Stimulated activated naive CD8-positive, alpha-beta T cell treated with anti-CD3 and anti-CD28 coated beads, Interleukin-15, amount 100 ng/mL, for 72 hours (primary cell): ENCODE measurements around the gene ECI1.

Experiments
- ATAC-seq: fragments of 150-1000 bp; cut with Tn5 transposase; 2 replicates; pipeline ENCODE4 v1.10.0; 2021; ENCODE audit warnings: mild to moderate bottlenecking, moderate library complexity
- DNase-seq, 2 donors: peaks; one replicate each; pipeline ENCODE4 v3.0.0; 2021 to 2022
- H3K27ac Mint-ChIP-seq, 2 donors: one replicate each; pipeline ENCODE4 v1.8.0; 2022; ENCODE audit warnings: mild to moderate bottlenecking in 2 of 2, mixed read lengths in 2 of 2, moderate library complexity in 2 of 2
- H3K27me3 Mint-ChIP-seq: one replicate; pipeline ENCODE4 v1.8.0; 2022; ENCODE audit warnings: mixed read lengths
- H3K4me1 Mint-ChIP-seq: one replicate; pipeline ENCODE4 v1.8.0; 2022; ENCODE audit warnings: mild to moderate bottlenecking, mixed read lengths
- H3K4me3 Mint-ChIP-seq, 2 donors: one replicate each; pipeline ENCODE4 v1.8.0; 2022; ENCODE audit warnings: mild to moderate bottlenecking in 2 of 2, mixed read lengths in 2 of 2, moderate library complexity in 1 of 2
- H3K9me3 Mint-ChIP-seq, 2 donors: one replicate each; pipeline ENCODE4 v1.8.0; 2022; ENCODE audit warnings: mixed read lengths in 2 of 2

ECI1 gene

GRCh38 chr16:2233872-2234812 lies 17.2 kb downstream of the ECI1 start:
- Mint-ChIP-seq H3K9me3 (no peaks in the 10 kb centered on the region), H3K27me3 (peaks cover 28% of the 10 kb centered on the region), H3K4me3 (peak overlapping the region in 1 of 2 donors; percentile 48), H3K27ac (peak overlapping the region in 1 of 2 donors; percentile 44), H3K4me1 (peaks cover 5% of the 10 kb centered on the region)
- no peak for DNase-seq
- ATAC-seq, result peak; percentile 3

DNA sequence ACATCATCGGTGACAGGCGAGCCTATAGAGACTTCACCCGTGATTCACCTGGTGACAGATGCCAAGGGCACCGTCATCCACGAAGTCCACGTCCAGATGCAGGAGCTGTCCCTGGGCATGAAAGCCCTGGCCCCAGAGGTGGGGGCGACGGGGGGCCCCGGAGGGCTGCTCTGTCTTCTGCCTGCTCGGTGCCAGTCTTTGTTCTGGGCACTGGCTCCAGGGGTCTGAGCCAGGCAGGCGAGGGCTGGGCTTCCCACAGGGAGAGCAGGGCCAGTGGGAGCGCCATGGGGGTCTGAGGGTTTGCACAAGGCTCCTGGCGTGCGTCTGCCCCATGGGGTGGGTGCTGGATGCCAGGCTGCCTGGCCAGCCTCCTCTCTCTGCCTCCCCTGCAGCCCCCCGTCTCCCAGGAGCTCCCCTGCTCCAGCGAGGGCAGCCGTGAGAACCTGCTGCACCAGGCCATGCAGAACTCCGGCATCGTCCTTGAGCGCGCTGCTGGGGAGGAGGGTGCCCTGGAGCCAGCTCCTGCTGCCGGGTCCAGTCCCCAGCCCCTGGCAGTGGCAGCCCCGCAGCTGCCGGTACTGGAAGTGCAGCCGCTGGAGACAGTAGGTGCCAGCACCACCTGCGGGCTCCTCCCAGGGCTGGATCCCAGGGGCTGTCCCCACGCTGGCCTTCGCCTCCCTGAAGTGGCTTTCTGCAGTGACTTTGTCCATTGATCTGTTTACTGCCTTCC lies 18.2 kb downstream of the ECI1 start:
- peak overlapping the region in 1 of 2 donors; percentile 48 for H3K4me3 Mint-ChIP-seq
- ATAC-seq (no peak), DNase-seq (no peak)
- H3K9me3 Mint-ChIP-seq, result no peaks in the 10 kb centered on the region
- H3K27me3 Mint-ChIP-seq, result peaks cover 28% of the 10 kb centered on the region
- peak overlapping the region in 1 of 2 donors; percentile 44 for H3K27ac Mint-ChIP-seq
- H3K4me1 Mint-ChIP-seq, result peaks cover 5% of the 10 kb centered on the region

- Mint-ChIP-seq H3K4me1 (peaks cover 5% of the 10 kb centered on the region), H3K4me3 (no peak overlapping the region)
- ATAC-seq, result no peak
Measured at GRCh38 chr16:2232094-2232990, 19.0 kb downstream of the ECI1 start.

DNA sequence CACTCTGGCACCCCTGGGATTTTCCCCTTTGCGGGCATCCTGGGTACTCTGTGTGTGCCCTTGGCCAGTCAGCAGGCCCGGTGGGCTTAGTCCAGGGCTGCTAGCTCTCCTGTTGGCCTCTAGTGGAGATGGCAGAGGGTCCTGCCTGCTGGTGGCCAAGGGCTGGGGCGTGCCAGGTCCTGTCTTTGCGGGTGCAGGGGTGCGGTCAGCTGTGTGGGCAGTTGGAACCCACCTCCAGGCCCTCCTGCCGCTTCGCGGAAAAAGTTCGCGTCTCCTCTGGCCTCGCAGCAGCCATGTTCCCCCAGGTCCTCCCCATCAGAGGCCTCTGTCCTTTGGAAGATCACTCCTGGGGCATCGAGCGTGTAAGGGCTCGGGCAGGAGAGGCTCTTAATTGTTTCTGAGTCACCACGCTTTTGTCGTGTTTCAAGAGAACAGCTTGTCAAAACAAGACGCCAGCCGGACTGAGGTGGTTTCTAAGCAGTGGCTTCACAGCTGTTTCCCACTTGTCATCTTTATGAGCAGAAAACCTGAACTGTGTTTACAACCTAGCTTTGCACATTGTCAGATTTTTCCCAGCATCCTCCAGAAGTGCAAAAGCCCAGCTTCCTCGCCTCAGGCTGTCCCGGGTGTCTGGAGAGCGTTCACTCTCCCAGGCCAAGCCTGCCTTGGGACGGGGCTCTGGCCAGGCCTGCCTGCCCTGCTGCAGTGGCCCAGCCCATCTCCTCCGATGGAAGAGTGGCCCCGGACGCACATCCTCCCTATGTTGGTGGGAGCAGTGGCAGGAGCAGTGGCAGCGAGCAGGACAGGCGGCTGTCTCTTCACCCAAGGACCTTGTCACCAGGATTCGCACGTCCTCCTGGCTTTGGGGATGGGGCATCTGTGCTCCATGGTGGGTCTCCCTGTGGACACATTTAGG lies 20.1 kb downstream of the ECI1 start:
- no peaks in the 10 kb centered on the region for H3K9me3 Mint-ChIP-seq
- peaks cover 13% of the 10 kb centered on the region for H3K27me3 Mint-ChIP-seq
- no peak overlapping the region for H3K4me3 Mint-ChIP-seq
- no peak overlapping the region for H3K27ac Mint-ChIP-seq
- no peak for DNase-seq
- ATAC-seq, result no peak
- peaks cover 13% of the 10 kb centered on the region for H3K4me1 Mint-ChIP-seq

More at GRCh38 chr16:2232094-2232990, 19.0 kb downstream of the ECI1 start:
- H3K27ac Mint-ChIP-seq, result no peak overlapping the region
- no peaks in the 10 kb centered on the region for H3K9me3 Mint-ChIP-seq
- DNase-seq, result no peak
- peaks cover 23% of the 10 kb centered on the region for H3K27me3 Mint-ChIP-seq

DNA sequence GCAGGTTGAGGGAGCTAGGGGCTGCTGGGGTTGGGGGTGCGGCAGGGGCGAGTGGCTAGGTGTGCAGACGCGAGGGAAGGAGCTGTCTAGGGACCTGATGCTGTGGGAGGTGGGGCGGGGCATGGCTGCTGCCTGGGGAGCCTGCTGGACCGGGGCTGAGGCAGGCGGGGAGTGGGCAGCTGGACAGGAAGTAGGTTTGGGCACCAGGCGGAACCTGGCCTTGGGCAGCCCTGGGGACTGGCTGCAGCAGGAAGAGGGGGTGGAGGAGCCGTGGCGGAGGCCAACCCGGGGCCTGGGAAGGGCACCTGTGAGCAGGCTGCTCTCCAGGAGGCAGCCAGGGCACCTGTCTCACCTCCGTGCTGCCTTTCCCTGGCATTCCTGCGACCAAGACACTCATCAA lies 21.0 kb downstream of the ECI1 start:
- DNase-seq, result no peak

GRCh38 chr16:2229632-2230250 lies 21.6 kb downstream of the ECI1 start:
- no peak for ATAC-seq

More for the DNA sequence above, 21.0 kb downstream of the ECI1 start:
- Mint-ChIP-seq H3K4me1 (peaks cover 15% of the 10 kb centered on the region), H3K9me3 (no peaks in the 10 kb centered on the region), H3K27me3 (peaks cover 4% of the 10 kb centered on the region), H3K27ac (peak overlapping the region in 1 of 2 donors; percentile 86), H3K4me3 (no peak overlapping the region)
- no peak for ATAC-seq

GRCh38 chr16:2229091-2229490 lies 22.3 kb downstream of the ECI1 start:
- Mint-ChIP-seq H3K4me3 (no peak overlapping the region), H3K27me3 (no peaks in the 10 kb centered on the region), H3K27ac (no peak overlapping the region), H3K4me1 (peaks cover 23% of the 10 kb centered on the region), H3K9me3 (no peaks in the 10 kb centered on the region)
- DNase-seq (no peak), ATAC-seq (no peak)

More at GRCh38 chr16:2229632-2230250, 21.6 kb downstream of the ECI1 start:
- no peaks in the 10 kb centered on the region for H3K27me3 Mint-ChIP-seq
- peak overlapping the region in 1 of 2 donors; percentile 86 for H3K27ac Mint-ChIP-seq
- DNase-seq, result no peak
- H3K4me3 Mint-ChIP-seq, result no peak overlapping the region
- H3K9me3 Mint-ChIP-seq, result no peaks in the 10 kb centered on the region
- H3K4me1 Mint-ChIP-seq, result peaks cover 17% of the 10 kb centered on the region

DNA sequence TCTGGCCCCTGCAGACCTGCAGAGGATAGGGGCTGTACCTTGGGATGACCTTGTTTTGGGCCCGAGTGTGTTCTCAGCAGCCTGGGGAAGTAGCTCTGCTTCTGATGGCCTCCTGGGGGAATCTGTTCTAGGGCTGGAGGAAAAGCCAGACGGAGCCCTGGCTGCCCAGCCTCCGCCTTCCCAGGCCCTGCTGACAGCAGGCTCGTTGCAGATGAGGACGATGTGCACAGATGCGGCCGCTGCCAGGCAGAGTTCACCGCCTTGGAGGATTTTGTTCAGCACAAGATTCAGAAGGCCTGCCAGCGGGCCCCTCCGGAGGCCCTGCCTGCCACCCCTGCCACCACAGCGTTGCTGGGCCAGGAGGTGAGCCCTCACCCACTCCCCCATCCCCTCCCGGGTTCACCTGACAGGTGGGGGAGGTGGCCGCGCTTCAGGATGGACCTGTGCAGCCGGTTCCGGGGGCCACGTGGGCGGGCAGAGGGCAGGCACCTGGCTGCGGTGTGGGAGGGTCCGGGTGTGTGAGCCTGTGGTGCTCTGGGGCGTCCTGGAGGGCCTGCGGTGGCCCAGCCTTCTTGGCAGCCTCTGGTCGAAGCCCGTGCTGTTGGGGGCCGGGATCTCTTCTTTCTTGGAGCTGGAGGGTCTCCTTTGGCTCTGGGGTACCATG lies 23.1 kb downstream of the ECI1 start:
- Mint-ChIP-seq H3K27ac (no peak overlapping the region), H3K4me1 (peaks cover 24% of the 10 kb centered on the region), H3K9me3 (no peaks in the 10 kb centered on the region), H3K4me3 (no peak overlapping the region), H3K27me3 (no peaks in the 10 kb centered on the region)
- DNase-seq, result no peak
- no peak for ATAC-seq

GRCh38 chr16:2226918-2227317 lies 24.5 kb downstream of the ECI1 start:
- H3K4me3 Mint-ChIP-seq, result no peak overlapping the region
- peaks cover 29% of the 10 kb centered on the region for H3K4me1 Mint-ChIP-seq
- H3K9me3 Mint-ChIP-seq, result no peaks in the 10 kb centered on the region
- DNase-seq (no peak), ATAC-seq (no peak)
- no peaks in the 10 kb centered on the region for H3K27me3 Mint-ChIP-seq
- no peak overlapping the region for H3K27ac Mint-ChIP-seq

GRCh38 chr16:2226245-2226793 lies 25.1 kb downstream of the ECI1 start:
- H3K27me3 Mint-ChIP-seq, result no peaks in the 10 kb centered on the region

DNA sequence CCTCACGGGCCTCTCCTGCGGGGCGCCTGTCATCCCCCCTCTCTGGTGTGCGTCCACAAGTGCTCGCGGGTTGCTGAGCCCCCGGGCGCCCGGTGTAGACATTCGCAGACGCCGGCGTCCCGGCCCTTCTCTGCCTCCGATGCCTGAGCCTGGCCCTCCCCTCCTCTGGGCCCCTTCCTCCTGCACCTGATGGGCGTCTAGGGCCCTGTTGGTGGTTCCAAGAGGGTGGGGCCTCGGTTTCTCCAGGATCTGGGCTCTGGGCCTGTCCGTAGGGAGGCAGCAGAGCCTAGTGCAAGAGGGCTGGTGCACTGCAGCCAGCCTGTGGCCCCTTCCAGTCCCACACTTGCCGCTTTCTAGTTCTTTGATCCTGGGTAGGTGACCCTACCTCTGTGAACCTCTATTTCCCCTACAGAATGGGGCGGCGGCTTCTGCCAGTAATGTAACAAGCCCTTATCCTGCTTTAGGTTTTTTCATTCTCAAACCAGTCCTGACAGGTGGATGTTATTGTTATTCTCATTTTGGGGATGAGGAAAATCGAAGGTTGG lies 27.4 kb downstream of the ECI1 start:
- H3K27ac Mint-ChIP-seq, result peak overlapping the region; percentile 81 to 95
- ATAC-seq, result peak; percentile 40
- H3K4me3 Mint-ChIP-seq, result peak overlapping the region; percentile 86 to 89
- DNase-seq, result peak in 1 of 2 donors; percentile 42
- H3K9me3 Mint-ChIP-seq, result no peaks in the 10 kb centered on the region
- H3K4me1 Mint-ChIP-seq, result peaks cover 29% of the 10 kb centered on the region
- H3K27me3 Mint-ChIP-seq, result no peaks in the 10 kb centered on the region

More at GRCh38 chr16:2226245-2226793, 25.1 kb downstream of the ECI1 start:
- DNase-seq, result no peak
- no peaks in the 10 kb centered on the region for H3K9me3 Mint-ChIP-seq
- H3K4me3 Mint-ChIP-seq, result no peak overlapping the region
- H3K4me1 Mint-ChIP-seq, result peaks cover 29% of the 10 kb centered on the region
- ATAC-seq, result no peak
- no peak overlapping the region for H3K27ac Mint-ChIP-seq

GRCh38 chr16:2223221-2223941 lies 28.0 kb downstream of the ECI1 start, which contains the start of gene E4F1:
Gene E4F1 (plus strand): TSS chr16:2223591. CDS start chr16:2223614, 23 bp downstream.
- peaks cover 29% of the 10 kb centered on the region for H3K4me1 Mint-ChIP-seq
- peak; percentile 98 for ATAC-seq
- H3K4me3 Mint-ChIP-seq, result peak within 1 kb of the TSS; percentile 86 to 89
- H3K9me3 Mint-ChIP-seq, result no peaks in the 10 kb centered on the region
- peak; percentile 100 for DNase-seq
- peak within 1 kb of the TSS; percentile 81 to 95 for H3K27ac Mint-ChIP-seq
- H3K27me3 Mint-ChIP-seq, result no peaks in the 10 kb centered on the region
